ENCODE results near the gene SS18L1.

- TF ChIP-seq JUN (CRISPR knock-in tag; IDR thresholded peaks at IDR 0.05) (no peak), ZNF138 (CRISPR knock-in tag; conservative IDR thresholded peaks at IDR 0.05) (no peak), ATF2 (CRISPR knock-in tag; IDR thresholded peaks at IDR 0.05; ENCODE audit: borderline replicate concordance, low read depth) (no peak), CTCF (IDR thresholded peaks at IDR 0.05) (no peak), ZNF121 (CRISPR knock-in tag; IDR thresholded peaks at IDR 0.05) (no peak), ZNF232 (CRISPR knock-in tag; IDR thresholded peaks at IDR 0.05) (no peak), CBFB (CRISPR knock-in tag; IDR thresholded peaks at IDR 0.05; ENCODE audit: low read depth) (no peak)
These were observed 54.9 kb downstream of the SS18L1 start for GRCh38 chr20:62198496-62198895.

Data from WTC11 (cell line).